NCI-H2029 treated with DMSO at 0.1 percent for 48 hours (cell line): ENCODE results near the gene TMEM51.

ENCODE experiments used
- DNase-seq: peaks from one replicate; lab custom pipeline; 2025; lab: John Stamatoyannopoulos, UW

TMEM51 gene

DNA sequence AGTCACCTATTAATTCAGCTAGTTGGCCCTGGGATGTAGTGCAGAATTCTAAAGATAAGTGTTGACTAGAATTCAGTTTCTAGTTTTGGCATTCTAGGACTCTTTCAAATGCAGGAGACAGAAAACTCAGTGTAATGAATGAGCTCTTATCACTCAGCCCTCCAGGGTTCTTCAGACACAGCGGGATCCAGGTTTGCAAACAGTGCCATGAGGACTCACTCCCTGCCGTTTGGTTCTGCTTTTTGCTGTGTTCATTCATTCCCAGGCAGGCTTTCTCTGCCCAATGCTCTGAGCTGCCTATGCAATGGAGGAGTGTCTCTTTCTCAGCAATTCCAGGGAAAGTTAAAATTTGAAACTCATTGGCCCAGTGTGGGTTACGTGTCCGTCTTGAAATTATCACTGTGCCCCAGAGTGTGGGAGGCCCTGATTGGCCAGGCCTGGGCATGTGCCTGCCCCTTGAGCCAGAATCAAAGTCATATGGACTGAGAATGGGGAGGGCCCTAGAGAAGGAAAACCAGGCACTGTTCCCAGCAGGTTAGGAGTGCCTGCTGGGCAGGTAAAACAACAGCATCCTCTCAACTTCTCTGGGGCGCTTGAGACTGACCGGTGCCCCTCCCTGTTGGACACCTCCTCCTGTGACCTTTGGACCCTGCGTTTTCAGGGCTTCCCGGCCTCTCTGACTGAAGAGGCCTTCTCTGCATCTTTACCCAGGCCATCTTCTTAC is 43.4 kb downstream of the TMEM51 start:
- DNase-seq: no peak

DNA sequence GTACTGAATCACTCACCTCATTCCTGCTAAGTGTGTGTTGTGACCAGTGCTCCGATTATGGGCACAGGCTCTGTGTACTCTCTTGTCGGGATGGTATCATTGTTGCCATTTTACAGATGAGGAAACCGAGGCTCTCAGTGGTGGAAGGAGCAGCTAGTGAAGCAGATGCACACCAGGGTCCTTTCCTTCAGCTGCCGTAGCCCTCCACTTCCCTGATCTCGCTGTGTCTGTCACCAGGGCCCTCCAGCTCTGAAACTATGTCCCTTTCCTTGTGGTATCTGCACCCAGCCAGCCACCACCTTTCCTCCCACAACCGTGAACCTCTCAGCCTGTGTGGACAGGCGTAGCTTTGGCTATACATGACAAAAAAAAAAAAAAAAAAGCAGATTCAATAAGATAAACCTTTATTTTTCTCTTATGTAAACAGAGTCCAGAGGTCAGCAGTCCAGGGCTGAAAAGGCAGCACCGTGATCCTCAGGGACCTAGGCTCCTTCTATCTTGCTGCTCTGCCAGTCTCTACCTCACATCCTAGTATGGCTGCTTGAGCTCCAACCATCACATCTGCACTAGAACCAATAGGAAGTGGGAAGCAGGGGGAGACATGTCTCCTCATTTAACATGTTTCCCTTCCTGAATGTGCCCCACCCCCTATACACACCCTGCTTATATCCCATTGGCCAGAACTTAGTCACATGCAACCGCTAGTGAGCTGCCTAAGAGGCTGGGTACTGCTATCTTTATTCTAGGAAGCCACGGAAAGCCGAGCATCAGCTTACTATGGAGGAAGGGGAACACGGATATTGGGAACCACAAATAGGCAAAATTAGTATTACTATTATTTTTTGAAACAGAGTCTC is 44.3 kb downstream of the TMEM51 start:
- no peak for DNase-seq

DNA sequence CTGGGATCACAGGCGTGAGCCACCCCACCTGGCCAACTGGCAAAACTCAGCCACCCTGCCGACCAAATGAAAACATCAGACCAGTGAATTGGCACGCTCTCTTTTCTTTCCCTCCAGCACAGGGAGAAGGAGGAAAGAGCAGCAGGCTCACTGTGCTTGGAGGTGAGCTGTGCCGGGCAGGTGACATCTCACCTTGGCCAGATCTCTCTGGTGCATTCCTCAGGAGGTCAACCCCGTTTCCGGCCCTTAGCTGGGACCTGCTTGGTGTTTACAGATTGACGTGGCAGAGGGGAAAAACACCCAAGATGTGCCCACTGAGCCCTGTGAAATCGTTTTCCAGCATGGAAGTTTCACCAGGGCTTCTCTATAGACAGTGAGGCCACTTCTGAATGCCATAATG is 45.1 kb downstream of the TMEM51 start:
- DNase-seq: no peak

DNA sequence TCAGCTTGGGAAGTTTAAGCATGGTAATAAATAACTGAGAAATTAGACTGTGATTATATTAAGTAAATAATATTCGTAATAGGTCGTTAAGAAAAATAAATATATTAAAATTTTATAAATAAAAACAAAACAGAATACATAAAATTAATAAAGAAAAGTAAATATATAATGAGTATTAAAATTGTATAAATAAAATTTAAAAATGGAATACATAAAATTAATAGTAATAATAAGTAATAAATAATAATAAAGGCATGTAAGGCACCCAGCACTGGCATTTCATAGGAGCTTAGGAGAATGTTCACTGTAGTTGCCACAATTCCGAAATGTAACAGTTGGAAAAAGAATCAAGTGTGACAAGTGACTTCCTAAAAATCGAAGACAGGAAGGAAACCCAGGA is 47.7 kb downstream of the TMEM51 start:
- no peak for DNase-seq

DNA sequence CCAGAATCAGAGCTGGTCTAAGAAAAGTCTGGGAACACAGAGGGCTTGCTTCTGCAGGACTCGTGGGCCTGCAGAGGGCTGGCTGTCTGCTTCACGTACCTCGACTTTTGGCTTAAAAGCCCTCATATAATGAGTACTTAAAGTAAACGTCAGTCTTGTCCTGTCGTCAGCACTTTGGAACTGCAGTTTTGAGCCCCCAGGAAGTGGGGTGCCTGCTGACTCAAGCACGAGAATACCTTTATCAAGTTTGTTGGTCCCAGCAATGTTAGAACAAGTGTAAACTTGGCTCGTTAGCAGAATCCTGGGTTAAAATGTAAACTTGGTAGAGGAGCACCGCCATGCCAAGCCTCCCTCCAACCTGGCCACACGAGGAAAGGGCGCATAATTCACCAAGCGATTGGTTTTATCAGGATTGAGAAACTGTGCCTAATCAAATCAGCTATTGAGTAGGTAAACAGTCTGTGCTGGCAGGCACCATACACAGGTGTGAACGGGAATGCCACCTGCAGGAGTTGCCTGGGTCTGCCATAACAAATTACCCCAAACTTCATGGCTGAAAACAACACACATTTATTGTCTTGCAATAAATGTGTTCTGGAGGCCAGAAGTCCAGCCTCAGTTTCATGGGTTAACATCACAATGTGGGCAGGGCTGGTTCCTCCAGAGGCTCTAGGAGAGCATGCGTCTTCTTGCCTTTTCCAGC is 48.5 kb downstream of the TMEM51 start:
- DNase-seq: no peak

DNA sequence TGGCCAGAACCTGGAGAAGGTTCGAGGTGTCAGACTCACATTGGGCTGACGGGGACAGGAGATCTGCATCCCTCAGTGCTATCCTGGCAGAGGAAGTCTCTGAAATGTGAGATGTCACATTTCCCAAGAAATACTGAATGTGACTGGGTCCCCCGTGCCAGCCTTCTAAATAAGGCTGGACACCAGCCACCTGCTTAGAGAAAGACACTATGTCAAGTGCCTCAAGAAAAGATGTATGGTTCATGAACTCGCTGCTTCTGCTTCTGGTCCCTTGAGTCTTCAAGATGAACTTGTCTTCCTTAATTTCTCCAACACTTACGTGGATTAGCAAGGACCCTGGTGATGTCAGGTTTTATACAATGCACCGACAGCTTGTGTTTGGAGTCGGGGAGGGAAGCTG is 51.4 kb downstream of the TMEM51 start:
- no peak for DNase-seq

DNA sequence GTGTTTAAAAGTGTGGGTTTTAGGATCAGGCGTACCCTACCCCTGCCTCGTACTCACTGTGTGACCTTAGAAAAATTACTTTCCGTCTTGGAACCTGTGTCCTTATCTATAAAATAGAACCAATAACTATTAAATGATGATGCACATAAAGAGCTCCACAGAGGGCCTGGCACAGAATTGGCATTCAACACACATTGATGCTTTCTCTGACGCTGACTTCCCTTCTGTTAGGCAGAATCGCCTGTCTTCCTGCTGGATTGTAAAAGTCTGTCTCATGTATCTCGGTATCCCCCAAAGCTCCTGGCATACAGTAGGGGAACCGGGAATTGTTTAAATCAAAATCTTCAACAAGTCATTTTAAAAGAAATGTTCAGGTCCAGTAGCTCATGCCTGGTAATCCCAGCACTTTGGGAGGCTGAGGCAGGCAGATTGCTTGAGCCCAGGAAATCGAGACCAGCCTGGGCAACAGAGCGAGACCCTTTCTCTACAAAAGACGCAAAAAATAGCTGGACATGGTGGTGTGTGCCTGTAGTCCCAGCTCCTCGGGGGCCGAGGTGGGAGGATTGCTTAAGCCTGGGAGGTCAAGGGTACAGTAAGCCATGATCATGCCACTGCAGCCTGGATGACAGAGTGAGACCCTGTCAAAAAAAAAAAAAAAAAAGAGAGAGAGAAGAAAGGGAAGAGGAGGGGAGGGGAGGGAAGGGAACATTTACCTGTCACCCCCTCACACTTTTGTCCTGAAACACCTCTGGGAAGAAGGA is 52.2 kb downstream of the TMEM51 start:
- no peak for DNase-seq

DNA sequence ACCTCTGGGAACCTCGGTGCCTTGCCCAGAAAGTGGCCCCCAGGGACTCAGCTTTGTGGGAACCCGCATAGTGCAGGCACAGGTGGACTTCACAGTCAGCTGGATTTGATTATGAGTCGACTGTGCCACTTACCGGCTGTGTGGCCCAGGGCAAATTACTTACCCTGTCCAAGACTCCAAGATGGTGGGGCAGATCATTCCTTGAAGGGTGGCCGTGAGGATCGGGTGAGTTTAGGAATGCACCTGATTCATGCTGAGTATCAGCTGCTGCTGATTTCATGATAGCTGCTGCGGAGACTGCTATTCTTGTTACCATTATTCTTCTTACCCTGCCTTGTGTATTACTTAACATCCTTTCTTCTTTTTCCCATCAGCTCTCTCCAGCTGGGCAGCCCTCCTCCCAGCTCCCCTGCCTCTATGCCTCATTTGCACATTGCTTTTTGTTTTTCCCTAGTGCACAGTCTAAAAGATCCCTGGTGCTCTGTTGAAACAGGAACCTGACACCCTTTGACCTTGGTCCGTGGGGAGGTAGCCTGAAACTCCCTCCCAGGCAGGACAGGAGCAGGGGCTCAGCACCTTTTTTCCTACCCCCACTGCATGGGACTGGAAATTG is 53.0 kb downstream of the TMEM51 start:
- no peak for DNase-seq

DNA sequence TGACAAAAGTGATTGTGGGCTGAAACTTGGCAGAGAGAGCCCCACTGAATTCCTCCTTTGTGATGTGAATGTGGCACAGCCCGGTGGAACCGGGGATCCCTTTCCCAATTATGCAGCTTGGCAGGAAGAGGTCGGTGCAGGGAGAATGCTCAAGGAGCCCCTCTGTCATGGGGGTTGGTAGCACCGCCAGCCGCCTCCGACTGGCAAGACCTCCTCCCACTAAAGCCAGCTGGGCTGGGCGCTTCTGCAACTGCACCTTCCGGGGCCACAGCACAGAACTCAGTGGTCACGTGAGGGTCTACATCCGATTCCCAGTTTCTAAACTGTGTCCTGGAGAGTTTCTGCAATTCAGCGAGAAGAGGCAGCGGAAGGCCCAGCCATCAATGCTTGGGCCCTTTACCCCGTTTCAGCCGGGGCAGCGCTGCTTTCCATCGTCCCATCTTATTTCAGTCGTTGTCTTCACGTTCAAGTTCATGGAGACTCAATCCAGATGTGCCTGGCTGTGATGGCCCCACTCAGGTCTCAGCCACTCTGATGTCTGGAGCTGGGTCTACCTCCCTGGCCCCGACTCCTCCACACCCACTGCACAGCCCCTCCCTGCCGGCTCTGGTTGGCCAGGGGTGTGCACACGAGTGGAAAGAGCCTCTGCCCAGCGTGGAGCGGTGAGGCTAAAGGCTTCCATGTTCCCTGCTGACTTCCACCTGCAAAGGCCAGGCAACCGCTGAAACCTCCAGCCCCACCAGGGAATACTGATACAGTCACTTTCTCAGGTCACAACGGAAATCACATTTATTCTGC is 53.7 kb downstream of the TMEM51 start:
- DNase-seq: no peak

DNA sequence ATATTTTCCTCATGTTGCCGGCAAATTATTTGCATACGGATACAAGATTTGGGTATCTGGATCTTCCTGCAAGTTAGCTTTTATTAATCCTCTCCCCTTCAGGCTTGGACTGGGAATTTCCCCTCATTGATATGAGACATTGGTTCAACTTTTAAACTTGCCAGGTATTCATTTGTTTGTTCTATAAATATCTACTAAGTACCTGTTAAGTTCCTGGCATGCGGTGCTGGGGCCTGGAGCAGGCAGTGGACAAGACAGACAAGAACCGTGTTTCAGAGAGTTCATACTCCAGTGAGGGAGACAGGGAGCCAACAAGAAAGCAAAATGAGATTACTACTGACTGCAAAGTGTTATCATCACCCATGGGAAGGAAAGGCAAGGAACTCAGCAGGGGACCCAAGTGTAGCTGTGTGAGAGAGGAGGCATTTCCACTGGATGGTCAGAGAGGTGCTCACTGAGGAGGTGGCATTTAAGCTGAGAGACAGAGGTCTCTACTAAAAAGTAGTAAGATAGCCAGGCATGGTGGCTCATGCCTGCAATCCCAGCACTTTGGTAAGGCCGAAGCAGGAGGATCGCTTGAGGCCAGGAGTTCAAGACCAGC is 54.4 kb downstream of the TMEM51 start:
- DNase-seq: no peak

DNA sequence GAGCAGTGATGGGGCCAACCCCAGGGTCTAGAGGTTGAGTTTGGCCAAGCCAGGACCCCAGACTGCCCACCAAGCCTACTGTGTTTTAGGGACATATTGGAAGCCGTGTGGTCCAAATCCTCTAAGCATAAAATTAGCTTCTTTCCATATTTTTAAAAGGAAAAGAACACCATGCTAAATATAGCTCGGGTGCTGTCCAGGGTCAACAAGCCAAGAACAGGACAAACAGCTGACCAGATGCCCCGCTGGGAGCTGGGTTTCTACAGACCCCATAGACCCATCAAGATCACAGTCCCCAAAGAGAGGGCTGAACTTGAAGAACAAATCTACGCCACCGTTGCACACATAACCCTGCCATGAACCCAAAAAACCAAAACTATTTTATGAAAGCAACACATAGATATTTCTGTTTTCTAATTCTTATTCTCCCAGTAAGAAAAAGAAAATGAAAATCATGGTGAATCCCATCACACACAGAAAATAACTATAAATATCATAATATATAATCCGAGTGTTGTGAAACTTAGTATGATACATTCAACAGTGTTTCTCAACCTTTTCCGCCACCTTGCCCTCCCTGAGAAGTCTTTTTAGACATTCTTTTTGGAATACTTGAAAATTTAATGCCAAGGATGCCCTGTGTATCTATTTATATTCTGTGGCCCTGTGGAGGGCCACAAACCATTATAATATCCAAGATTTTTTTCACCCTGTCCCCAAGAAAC is 57.3 kb downstream of the TMEM51 start:
- no peak for DNase-seq

DNA sequence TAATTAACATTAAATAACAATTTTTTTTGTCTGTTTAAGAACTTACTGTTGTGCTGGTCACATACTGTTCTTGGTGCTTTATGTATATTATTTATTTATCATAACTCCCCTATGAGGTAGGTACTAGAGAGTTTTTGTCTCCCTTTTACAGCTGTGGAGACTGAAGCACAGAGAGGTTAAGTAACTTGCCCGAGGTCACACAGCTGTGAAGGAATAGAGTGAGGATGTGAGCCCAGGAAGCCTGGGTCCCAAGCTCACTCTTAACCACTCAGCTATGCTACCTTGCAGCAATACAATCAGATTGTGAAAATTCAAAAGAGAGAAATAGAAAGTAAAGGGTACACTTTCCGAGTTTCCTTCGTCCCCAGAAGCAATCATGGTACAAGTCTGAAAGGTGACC is 57.9 kb downstream of the TMEM51 start:
- no peak for DNase-seq

DNA sequence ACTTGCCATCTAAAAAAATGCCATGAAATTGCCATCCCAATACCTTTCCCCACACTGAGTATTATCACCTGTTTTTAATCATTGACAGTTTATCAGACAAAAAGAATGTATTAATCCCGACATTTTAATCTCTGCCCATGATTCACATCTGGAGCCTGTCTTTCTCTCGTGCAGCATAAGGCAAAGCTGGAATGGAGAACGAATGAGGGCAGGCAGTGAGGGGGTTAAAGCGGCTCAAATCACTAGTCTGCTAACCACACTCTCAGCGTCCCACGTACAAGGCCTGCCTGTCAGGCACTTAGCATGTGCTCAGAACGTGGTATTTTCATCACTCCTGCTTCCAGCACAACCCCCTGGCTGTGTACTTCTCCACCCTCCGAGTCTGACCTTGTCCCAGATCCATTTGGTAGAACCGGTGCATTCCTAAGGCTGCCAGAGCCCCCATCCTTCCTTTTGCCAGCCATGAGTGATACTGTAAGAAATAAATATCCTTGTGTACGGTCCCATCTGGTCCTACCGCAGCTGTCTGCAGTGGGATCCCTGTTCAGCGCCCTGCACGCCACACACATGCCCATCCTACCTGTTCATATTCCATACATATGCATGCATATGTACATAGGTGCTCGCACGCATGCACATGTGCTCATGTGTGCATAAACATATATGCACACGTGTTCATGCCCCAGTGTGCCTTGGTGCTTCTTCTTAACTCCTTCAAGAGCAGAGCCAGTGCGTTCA is 58.8 kb downstream of the TMEM51 start:
- DNase-seq: no peak

DNA sequence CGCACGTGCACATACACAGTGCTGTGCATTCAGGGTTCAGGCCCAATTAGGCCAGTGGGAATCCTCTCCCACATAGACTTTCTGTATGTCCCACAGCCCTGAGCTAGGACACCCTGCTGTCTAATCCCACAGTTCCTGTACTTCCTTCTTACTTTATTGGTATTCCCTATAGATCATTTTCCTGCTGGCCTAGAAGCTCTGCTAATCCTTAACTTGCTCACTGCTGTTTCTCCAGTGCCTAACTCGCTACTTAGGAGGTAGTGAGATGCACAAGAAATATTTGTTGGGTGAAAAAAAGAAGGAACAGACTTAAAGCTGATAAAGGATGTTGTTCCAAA is 59.4 kb downstream of the TMEM51 start:
- DNase-seq: no peak

DNA sequence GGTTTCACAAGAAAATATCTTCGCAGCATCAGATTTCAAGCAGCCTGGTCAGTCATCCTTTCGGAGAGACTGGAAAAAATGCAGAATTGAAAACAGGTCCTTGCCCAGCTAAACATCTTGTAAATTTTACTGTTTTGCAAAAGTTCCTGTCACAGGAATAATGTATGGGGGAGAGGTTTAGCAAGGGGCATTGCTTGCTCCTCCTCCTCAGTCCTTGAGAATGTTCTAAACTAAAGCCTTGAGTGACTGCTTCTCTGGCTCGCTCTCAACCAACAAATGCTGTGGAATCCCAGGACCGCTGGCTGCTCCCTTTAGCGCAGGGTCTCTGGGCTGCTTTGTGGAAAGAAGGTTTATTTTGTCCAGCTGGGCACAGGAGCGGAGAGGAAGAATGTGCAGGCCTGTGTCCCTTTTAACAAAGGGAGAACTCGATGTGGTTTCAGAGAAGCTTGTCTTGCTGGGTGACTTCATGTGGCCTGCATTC is 59.8 kb downstream of the TMEM51 start:
- DNase-seq: no peak

DNA sequence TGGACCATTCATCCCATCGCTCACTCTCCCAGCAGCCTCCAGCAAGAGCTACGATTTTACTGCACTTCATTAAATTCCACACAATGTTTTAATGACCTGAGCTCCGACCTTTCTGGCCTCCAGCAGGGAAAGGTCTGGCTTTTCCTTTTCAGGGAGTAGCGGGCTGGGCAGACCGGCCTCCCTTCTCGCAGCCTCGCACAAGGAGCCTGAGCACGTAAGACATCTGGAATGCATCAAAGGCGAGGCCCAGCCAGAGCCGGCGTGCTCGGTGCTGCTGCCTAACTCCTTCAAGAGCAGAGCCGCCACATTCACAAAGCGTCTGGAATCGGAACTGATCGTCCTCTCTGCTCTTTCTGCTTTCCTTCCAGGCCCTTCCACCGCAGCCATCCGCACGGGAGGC is 61.0 kb downstream of the TMEM51 start:
- no peak for DNase-seq

DNA sequence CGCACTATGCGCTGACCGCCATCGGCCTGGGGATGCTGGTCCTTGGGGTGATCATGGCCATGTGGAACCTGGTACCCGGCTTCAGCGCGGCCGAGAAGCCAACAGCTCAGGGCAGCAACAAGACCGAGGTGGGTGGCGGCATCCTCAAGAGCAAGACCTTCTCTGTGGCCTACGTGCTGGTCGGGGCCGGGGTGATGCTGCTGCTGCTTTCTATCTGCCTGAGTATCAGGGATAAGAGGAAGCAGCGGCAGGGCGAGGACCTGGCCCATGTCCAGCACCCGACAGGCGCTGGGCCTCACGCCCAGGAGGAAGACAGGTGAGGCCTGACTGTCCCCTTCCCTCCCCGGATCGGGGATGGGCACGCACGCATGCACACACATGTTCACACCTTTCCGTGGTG is 61.6 kb downstream of the TMEM51 start:
- DNase-seq: peak; percentile 60

DNA sequence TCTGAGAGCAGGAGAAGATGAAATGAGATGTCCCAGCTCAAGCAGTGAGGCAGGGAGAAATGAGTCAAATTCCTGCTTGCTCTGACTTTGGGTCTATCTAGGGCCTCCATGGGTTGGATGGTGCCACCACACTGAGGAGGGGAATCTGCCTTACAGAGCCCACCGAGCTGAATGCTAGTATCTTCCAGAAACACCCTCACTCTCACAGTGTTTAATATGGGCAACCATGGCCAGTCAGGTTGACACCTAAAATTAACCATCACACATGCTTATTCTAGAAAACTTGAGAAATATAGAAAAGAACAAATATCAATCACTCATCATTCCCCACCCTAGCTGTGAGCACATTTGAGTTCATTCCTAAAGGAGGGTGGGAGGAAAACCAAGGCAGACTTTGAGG is 64.1 kb downstream of the TMEM51 start:
- no peak for DNase-seq
